ENCODE data around the gene RPS14. TPM values are rescaled to one million over a fixed set of nuclear protein-coding genes. Genes with fewer than 3 reads are reported as not detected.

RPS14 gene
- total and polyA plus RNA-seq, 9 donors, result 2,234 to 9,295 (median 4,211) TPM

- Histone ChIP-seq H3K4me1 (ENCODE audit: insufficient read depth) (peaks cover 4% of the 10 kb centered on the region), H3K27ac (peak overlapping the region; percentile 37 to 84), H3K4me3 (peak overlapping the region; percentile 33), H3K36me3 (no peaks in the 10 kb centered on the region), H3K9me3 (no peaks in the 10 kb centered on the region), H3K27me3 (no peaks in the 10 kb centered on the region)
- intact Hi-C loops (cut with DNase I), result no loop called here
- DNase-seq, result no peak
- TF ChIP-seq, protein P1, sequence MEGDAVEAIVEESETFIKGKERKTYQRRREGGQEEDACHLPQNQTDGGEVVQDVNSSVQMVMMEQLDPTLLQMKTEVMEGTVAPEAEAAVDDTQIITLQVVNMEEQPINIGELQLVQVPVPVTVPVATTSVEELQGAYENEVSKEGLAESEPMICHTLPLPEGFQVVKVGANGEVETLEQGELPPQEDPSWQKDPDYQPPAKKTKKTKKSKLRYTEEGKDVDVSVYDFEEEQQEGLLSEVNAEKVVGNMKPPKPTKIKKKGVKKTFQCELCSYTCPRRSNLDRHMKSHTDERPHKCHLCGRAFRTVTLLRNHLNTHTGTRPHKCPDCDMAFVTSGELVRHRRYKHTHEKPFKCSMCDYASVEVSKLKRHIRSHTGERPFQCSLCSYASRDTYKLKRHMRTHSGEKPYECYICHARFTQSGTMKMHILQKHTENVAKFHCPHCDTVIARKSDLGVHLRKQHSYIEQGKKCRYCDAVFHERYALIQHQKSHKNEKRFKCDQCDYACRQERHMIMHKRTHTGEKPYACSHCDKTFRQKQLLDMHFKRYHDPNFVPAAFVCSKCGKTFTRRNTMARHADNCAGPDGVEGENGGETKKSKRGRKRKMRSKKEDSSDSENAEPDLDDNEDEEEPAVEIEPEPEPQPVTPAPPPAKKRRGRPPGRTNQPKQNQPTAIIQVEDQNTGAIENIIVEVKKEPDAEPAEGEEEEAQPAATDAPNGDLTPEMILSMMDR (IDR thresholded peaks at IDR 0.05), result no peak
- TF ChIP-seq EP300 (IDR thresholded peaks at IDR 0.05), result no peak
- TF ChIP-seq POLR2A (IDR thresholded peaks at IDR 0.05), result no peak
- WGBS, 3 donors, result 50 to 57% (median 56%) methylated on average over 12 of the region's 12 CpGs
Measured at GRCh38 chr5:150413176-150413901, 36.2 kb downstream of the RPS14 start.

- peak; percentile 78 to 87 (median 82) for DNase-seq
- intact Hi-C loops (cut with DNase I), result no loop called here
- H3K27me3 ChIP-seq, result no peaks in the 10 kb centered on the region
- peak; percentile 15 for TF ChIP-seq POLR2A (IDR thresholded peaks at IDR 0.05)
- TF ChIP-seq EP300 (IDR thresholded peaks at IDR 0.05), result no peak
- peak within 1 kb of the TSS; percentile 37 to 84 for H3K27ac ChIP-seq
- H3K4me1 ChIP-seq (ENCODE audit: insufficient read depth), result peaks cover 4% of the 10 kb centered on the region
- no peaks in the 10 kb centered on the region for H3K36me3 ChIP-seq
- H3K4me3 ChIP-seq, result peak within 1 kb of the TSS; percentile 33
- no peaks in the 10 kb centered on the region for H3K9me3 ChIP-seq
- WGBS, 3 donors, result 4 to 13% (median 11%) methylated on average over 20 of the region's 20 CpGs
Measured at GRCh38 chr5:150412319-150413175, 37.0 kb downstream of the RPS14 start, which contains the start of gene CD74. CD74 (minus strand) TSS chr5:150412910; CDS start chr5:150412749, 161 bp downstream.

GRCh38 chr5:150411245-150411979, 38.1 kb downstream of the RPS14 start:
- TF ChIP-seq POLR2A (IDR thresholded peaks at IDR 0.05) (no peak), EP300 (IDR thresholded peaks at IDR 0.05) (no peak)
- TF ChIP-seq, protein P1 (IDR thresholded peaks at IDR 0.05), result no peak
- WGBS, 3 donors, result 82 to 93% (median 90%) methylated on average over 5 of the region's 5 CpGs
- H3K4me1 ChIP-seq (ENCODE audit: insufficient read depth), result peaks cover 4% of the 10 kb centered on the region
- peak in 1 of 5 donors; percentile 42 for DNase-seq
- no peaks in the 10 kb centered on the region for H3K36me3 ChIP-seq
- H3K27me3 ChIP-seq, result no peaks in the 10 kb centered on the region
- no peaks in the 10 kb centered on the region for H3K9me3 ChIP-seq
- H3K27ac ChIP-seq, result peak overlapping the region in 1 of 2 donors; percentile 84
- intact Hi-C loops (cut with DNase I), result no loop called here
- H3K4me3 ChIP-seq, result no peak overlapping the region

DNA sequence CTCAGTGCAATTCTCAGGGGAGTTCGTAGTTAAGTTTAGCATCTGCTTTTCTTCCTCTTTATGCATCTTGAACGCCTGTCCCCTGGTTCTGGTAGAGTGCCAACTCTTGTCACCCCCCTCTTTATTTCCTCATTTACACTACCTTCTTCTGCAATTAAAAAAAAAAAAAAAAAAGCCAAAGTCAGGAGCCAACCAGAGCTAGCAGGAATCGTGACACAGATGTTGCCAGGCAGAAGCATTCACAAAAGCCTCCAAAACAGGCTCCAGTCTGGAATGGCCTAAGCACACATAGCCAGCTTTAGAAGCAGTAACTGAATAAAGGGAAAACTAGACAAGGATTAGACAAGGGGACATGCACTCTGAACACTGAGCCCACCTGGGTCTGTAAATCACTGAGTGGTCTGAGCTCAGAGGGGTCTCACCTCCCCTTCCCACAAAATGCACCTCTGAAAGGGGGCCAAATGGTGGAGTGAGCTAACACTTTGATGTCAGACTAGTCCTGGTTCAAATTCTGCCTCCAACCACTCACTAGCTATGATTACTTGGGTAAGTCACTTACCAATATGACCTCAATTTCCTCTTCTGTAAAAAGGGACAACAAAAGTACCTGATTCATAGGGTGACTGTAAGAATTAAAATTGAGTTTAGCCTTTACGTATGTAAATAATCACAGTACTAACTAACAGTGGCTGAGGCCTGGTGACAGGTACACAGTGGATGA, 38.9 kb downstream of the RPS14 start:
- TF ChIP-seq EP300 (IDR thresholded peaks at IDR 0.05) (no peak), POLR2A (IDR thresholded peaks at IDR 0.05) (no peak)
- TF ChIP-seq, protein P1 (IDR thresholded peaks at IDR 0.05), result no peak
- Histone ChIP-seq H3K4me1 (ENCODE audit: insufficient read depth) (peaks cover 4% of the 10 kb centered on the region), H3K27me3 (no peaks in the 10 kb centered on the region), H3K4me3 (no peak overlapping the region), H3K36me3 (no peaks in the 10 kb centered on the region), H3K27ac (peak overlapping the region; percentile 52 to 84), H3K9me3 (no peaks in the 10 kb centered on the region)
- intact Hi-C loops (cut with DNase I), result no loop called here
- WGBS, 3 donors, result 29 to 32% (median 31%) methylated on average over 4 of the region's 4 CpGs
- peak; percentile 59 to 83 (median 69) for DNase-seq
